Cortex of kidney (tissue), 1 donor: ENCODE data around the gene BLID.

Experiments
- DNase-seq: peaks from one replicate; lab custom pipeline; 2025; lab: John Stamatoyannopoulos, UW

The BLID gene

GRCh38 chr11:122105044-122105758 lies 10.8 kb downstream of the BLID start:
- DNase-seq, result no peak

DNA sequence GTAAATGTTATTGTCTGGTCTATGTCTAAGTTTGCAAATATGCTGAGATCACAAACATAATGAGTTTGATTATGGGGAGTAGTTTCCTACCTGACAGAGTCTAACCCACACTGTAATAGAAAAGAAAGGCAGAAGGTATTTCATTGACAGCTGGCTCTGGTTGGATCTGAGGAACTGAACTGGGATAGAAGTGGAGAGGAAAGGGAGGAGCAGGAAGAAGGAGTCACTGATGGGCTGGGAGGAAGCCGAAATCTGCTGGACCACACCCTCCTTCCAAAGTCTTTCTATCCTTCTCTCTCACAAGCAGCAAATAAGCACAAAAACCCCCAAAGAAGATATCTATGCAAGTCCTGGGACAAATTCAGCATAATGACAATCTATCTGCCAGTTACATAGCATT lies 11.7 kb downstream of the BLID start:
- DNase-seq, result no peak

DNA sequence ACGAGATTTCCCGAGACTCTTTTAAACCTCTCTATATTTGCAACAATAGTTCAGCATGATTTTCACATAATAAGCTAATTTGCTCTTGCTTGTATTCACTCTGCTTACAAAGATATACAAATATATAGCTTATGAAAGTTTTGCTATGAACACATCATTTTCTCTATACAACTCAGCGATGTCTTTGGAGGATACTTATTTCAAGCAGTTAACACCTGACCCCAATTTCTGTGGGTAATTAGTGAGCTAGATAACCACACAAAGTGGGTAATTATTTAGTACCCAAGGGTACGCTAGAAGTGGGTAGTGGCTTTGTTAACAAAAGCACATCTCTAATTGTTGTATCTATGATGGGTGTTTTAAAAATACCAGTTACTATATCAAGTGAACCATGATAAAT lies 12.3 kb downstream of the BLID start:
- no peak for DNase-seq

- no peak for DNase-seq
Observed at GRCh38 chr11:122103321-122103720, 12.7 kb downstream of the BLID start.

DNA sequence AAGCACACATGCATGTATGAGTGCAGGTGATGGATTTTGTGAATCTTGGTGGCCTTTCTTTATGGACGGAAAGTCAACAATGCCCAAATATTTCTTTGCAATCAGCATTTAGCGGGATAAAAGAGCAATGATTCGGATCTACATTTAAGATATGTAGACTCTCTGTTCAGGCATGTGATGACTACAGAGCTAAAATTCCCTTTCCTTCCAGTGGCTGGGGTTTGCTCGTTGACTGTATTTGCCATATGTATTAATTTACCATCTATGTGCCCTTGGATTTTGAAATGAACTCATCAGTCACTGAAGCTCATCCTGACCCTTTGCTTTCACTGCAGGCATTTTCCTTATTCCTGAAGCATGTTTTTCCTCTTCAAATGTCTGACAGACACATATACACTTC lies 13.6 kb downstream of the BLID start:
- no peak for DNase-seq

DNA sequence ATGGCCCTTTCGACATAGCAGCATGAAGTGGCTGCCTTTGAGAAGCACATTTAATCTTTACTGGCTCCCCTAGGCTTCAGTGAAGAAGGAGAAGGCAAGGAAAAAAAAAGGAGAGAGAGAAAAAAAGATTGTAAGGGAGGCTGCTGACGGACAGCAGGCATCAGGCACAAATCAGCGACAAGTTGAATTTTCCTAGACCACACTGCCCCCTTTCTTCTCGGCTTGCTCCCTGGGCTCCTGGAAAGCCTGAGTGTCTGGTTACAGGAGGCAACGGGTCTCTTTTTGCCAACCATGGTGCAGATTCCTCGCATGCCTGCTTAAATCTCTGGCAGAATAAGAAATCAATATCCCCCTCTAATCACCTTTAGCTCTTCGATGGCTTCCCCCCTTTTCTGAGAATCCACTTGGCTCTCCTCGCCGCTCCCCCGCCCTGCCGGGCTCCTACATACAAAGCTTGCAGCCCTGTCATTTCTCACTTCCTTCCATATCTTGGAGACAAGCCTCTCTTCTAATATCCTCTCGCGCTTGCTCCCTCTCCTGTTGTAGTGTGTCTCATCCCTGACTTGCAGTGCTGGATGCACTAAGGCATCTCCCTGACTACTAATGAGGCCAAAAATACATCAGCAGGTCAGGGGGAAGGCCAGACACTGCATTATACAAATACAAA lies 14.3 kb downstream of the BLID start:
- DNase-seq, result no peak

GRCh38 chr11:122100756-122101080 lies 15.3 kb downstream of the BLID start:
- no peak for DNase-seq

GRCh38 chr11:122100037-122100755 lies 15.8 kb downstream of the BLID start:
- no peak for DNase-seq

DNA sequence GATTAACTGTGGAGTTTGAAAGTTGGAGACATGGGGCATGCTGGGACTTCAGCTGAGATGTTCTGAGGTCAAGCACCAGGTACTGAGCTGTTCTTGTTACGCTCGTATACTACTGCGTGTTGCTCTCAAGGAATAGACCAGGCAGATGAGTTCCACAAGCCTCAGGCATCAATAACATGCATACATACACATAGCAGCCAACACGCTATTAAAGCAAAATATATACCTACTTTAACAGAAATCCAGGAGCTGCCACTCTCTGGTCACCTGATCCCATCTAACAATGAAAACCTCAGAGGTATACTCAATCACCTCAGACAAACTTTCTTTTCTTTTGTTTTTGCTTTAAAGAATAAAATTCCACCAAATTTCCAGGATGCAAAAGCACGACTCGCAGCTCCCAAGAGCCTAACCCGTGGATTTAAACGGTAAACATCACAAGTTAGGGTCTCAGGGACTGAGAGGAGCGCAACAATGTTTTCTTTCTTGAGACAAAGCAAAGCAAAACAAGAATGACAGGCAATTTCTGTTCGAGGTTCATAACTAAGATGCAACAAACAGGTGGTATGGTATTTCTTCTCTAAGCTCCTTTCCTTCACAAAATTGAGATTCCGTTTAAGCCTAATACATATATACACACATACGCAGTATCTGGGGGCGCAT lies 16.5 kb downstream of the BLID start:
- no peak for DNase-seq

DNA sequence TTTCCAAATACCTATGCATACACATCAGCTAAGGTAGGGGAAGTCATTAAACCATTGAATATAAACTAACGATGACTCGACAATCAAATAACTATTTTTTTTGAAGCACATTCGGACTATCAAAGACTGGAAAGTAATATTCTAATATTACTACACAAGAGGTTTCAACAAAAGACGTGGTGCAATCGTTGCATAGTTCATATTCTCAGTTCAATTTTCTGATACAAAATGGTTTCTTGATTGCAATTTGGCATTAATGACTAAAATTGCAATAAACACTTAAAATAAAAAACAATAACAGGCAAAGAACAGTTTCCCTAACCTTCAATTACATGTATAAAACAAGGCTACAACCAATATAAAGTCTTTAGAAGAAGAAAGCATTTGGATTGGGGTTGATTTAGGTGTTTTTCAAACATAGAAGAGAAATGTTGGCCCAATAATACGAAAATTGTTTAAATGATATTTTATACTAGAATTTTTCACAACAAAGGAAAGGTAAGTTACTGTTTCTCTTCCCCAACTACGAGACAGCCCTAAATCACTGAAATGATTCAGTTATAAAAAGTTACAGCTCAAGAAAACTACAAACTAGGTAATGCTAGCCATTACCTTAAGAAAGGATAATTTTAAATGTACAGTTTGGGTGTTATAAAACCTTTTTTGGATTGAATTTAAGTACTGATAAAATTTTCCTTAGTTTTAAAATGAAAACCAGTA lies 17.6 kb downstream of the BLID start:
- no peak for DNase-seq

DNA sequence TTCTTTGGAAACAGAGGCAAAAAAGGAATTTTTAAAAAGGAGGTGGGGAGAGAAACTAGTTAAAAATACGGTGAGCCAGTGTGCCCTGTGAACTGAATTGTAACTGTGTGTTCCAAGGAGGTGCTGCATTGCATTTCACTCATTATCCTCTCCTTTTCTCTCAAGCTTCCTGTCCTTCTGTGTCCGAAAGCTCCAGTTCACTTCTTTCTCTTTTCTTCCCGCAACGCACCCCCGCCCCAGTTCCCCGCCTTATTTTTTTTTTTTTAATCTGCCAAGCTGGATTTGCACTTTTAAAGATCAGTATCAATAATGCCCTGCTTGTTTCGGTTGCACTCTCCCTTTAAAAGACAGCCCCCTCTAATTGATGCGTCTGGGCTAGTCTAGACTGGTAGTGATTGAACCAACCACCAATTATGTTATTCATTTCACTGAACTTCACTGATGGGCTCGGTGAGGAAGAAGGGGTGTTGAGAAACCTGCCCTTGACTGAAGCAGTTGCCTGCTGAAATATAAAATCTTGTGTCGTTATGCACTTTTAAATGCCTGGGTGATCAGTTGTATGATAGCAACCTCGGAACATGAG lies 18.5 kb downstream of the BLID start:
- no peak for DNase-seq

DNA sequence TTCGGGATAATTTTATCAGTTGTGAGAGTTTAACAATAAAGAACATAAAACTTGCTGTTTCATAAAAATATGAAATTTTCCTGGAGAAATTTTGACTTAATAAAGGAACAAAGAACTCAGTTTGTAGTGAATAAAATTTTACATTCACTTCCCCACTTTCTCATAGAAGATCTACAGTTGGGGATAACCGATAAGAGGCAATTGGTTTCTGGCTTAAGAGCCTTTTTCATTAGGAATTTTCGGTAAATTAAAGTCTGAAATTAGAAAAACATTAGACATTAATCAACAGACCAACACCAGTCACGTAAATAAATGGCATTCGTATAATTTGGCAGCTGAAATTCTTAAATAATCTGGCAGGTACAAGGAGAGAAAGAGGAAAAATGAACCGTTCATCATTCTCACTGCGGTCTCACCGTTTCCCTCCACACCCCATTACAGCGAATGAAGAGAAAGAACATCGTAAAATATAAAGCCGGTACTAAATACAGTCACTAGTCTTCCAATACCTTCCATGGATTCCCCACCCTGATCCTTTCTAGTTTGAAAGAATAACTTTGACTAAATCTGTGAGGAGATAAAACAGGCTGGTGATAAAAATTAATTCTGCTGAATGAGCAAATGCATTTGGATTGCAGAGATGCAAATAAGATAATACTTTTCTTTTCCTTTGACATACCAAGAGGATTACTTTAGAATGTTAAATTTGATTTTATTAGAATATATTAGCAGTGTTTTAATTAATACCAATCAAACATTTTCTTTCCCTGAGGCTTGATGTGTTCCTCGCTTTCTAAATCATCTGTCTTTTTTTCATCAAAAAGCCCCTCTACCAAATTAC lies 19.5 kb downstream of the BLID start:
- no peak for DNase-seq

DNA sequence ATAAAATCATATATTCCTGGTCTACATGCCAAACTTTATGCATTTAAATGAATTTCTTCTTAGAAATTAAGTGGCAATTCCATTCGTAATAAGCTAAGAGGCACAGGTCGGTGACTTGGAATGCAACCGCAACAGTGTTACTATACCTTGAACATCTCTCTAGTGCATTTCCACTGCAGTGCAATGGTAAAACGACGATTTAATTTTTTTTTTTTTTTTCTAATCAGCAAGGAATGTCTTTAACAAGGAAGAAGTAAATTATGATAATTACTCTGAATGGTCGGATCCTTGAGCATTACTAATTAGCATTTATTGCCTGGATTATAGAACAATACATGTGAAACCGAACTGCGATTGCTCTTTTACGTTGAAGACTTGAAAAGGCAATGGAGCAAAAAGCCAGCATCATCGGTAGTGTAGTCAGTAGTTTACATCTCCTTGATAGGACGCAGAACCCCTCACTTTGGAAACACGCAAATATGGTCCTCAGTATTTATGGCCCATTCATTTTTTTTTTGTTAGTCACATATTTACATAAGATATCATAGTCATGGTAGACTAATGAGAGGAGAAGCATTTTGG lies 20.2 kb downstream of the BLID start:
- no peak for DNase-seq

DNA sequence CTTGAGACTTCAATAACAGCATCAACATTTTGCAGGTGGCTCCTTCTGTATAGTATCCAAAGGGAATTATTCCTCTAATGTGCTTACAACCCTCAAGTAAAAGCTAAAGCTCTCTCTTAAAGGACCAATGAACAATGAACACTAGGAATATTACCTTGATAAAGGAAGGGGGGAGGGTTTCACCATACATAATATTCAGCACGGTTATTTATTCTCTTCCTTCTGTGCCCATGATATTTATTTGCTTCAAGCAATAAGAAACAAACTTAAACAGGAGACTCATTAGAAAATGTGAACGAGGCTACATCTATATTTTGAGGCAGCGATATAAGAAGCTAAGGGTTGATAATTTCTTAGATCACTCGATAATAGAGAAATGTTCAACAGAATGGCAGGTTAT lies 21.2 kb downstream of the BLID start:
- no peak for DNase-seq

DNA sequence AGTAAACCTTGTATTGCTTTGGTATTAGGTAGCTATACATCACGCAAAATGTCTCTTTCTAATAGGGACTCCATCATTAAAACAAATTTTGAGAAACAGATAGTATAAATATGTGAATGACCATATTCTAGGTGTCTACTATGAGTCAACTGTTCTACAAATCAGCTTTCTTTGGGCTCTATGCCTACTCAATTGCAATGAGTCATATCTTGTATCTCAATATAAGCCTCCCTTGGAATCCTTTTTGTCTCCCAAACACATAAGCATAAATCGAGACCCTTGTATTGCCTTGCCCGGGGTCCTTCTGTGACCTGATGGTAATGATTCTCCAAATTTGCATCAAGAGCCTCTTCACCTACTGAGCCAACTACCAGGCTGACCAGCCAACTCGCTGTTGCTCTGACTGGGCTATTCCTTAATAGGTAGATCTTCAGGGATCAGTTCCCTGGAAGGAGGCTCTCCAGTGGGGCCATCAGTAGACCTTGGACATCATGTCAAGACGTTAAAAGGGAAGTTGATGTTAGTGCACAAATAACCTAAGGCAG lies 22.2 kb downstream of the BLID start:
- DNase-seq, result no peak

DNA sequence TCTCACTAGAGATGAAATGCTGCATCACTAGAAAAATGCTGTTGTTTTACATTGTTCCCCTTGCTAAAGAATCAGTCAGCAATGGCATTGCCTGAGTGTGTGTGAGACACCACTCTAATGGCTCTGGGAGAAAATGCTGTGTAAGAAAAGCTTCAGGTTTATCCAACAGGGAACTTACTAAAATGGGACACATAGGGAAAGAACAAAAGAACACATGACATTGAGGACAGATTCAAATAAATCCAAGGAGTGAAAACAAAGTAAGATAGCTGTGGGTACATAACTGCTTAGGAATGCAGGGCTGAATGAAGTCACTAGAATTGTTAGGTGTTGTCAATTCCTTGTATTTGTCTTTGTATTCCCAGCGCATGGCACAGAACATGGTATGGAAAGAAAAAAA lies 24.2 kb downstream of the BLID start:
- DNase-seq, result no peak

DNA sequence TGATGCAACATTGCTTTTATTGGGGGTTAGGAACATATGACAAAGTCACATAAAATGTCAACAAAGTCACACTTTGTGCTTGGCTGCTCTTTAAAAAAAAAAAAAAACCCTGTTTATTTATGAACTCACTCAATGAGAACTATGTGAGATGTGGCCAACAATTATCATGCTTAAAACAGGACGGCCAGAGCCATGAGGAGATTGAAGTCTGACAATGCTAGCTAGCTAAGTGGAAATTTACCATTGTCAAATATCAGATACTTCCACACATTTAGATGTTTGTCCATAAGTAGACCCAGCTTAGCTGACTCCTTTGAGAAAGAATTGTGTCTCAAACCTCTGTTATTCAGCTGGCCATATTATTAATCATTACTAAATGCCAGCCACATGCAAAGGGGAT lies 26.9 kb downstream of the BLID start:
- no peak for DNase-seq

- DNase-seq, result no peak
Observed at GRCh38 chr11:122085712-122086111, 30.3 kb downstream of the BLID start.

- no peak for DNase-seq
Observed at GRCh38 chr11:122085264-122085663, 30.8 kb downstream of the BLID start.

GRCh38 chr11:122082205-122082604 lies 33.8 kb downstream of the BLID start:
- DNase-seq, result no peak
